DMS79 treated with DMSO at 0.1 percent for 48 hours (cell line): Measurements from ENCODE around the gene LCAT.
"Not testable (repeated sequence)": the region's sequence is repeated elsewhere in the genome, so short reads cannot be mapped to it uniquely, and the experiment has no call there.

Experiments used
- DNase-seq: peaks from one replicate; lab custom pipeline; 2025; lab: John Stamatoyannopoulos, UW

LCAT gene

GRCh38 chr16:67931712-67932461, 12.0 kb downstream of the LCAT start, which contains the start of gene CTRL:
TSS of gene CTRL (minus strand) at chr16:67931862. CDS start at chr16:67931852, 10 bp downstream.
- DNase-seq = no peak

DNA sequence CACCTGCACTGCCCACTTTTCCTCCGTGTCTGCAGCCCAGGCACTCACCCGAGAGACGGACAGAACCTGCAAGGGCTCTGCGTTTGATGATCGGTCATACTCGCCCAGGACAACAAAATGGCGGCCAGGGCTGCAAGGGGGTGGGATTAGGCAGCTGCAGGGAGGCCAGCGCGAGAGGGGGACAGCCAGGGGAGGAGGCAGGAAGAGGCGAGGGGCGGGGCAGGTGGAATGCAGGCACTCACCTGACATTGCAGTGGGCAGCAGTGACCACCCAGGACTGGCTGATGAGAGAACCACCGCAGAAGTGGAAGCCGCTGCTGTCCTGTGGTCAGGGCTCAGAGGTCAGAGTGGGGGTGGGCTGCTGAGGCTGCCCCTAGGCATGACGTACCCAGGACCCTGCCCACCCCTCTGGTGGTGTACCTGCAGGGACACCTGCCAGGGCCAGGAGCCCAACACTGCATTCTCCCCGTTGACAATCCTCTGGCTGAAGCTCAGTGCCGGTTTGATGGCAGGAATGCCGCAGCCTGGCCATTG, 13.2 kb downstream of the LCAT start:
- DNase-seq = no peak

- no peak for DNase-seq
These were observed 13.7 kb downstream of the LCAT start for GRCh38 chr16:67930191-67930590.

- DNase-seq = peak; percentile 46
These were observed 15.2 kb downstream of the LCAT start for GRCh38 chr16:67928561-67929364.

- DNase-seq = no peak
These were observed 15.8 kb downstream of the LCAT start for GRCh38 chr16:67928147-67928546.

DNA sequence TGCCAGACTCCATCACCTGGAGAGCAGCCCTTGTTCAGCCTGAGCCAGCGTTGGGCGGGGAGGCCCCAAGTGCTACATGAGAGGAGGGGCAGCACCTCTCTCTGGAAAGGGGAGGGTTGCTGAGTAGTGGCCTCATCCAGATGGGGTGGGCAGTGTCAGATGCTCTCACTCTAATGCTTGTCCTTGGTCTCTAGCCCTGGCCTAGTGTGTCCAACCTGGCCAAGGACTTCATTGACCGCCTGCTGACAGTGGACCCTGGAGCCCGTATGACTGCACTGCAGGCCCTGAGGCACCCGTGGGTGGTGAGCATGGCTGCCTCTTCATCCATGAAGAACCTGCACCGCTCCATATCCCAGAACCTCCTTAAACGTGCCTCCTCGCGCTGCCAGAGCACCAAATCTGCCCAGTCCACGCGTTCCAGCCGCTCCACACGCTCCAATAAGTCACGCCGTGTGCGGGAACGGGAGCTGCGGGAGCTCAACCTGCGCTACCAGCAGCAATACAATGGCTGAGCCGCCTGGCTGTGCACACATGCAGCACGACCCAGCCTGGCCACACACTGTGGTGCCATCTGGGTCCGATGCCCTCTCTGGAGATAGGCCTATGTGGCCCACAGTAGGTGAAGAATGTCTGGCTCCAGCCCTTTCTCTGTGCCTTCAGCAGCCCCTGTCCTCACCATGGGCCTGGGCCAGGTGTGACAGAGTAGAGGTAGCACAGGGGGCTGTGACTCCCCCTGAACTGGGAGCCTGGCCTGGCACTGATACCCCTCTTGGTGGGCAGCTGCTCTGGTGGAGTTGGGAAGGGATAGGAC, 16.6 kb downstream of the LCAT start:
- no peak for DNase-seq

- DNase-seq = peak; percentile 65
These were observed 17.7 kb downstream of the LCAT start for GRCh38 chr16:67926181-67926750.

GRCh38 chr16:67924140-67924906, 19.6 kb downstream of the LCAT start:
- DNase-seq = no peak

- DNase-seq = peak; percentile 78
These were observed 20.4 kb downstream of the LCAT start for GRCh38 chr16:67923414-67924116.

DNA sequence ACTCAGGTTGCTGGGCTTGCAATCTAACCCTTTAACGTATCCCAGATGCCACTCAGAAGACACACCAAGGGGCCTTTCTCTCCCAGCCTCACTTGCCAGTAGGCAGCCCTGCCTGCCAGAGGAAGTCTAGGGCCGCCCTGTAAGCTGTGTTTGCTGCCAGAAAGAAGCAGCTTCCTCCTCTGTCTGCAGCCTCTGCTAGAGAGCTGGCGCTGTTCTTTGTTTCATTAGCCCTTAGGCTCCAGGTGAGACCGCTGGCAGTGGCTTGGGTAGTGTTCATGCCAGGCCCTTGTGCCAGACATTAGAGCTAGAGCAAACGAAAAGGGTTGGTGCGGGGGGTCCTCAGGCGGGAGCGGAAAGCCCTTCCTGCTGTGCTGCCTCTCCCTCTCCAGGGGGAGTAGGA, 21.2 kb downstream of the LCAT start:
- peak; percentile 76 for DNase-seq

- no peak for DNase-seq
These were observed 21.7 kb downstream of the LCAT start for GRCh38 chr16:67922221-67922620.

GRCh38 chr16:67919622-67920221, 24.2 kb downstream of the LCAT start:
- DNase-seq = no peak

DNA sequence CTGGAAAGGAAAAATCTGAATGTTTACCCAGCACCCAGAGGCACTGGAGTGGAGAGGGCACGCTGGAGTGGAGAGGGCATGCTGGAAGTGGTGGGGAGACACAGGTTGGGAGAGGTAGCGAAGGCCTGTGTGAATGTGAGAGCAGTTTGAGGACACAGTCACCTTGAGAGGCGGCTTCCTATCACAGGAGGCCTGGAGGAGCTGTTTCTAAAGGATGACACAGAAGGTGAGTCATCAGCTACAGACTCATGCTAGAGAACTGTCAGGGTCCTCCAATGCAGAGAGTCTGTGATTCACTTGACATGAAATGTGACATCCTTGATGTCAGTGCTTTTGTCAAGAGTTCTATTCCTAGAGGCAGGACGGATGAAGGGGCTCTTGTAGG, 26.1 kb downstream of the LCAT start:
- DNase-seq = peak; percentile 38

DNA sequence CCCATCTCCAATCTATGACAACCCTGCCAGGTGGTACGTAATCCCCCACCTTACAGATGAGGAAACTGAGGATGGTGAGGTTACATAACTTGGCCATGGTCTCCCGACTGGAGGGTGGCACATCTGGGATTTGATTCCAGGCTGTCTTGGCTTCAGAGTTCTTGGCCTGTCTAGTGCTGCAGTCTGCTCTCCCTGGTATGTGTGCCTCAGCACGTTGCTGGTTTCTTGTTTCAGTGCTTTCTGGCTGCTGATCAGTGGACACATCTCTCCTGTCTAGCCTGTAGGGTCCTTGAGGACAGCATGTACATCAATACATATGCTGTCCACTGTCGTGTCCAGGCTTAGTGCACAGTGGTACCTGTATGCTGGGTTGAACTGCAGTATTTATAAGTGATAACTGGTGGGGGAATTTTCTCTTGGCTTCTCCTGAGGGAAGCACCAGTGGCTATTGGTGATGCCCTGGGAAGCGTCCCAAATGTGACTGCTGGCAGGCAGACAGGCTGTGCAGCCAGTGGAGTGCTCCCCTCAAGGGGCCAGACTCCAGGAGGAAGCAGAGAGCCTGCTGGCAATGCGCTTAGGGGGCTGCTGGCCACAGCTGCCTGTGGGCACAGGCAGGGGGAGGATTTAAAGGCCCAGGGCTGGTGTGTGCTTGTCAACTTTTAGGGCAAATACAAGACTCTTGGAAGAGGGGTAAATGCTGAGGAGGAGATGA, 26.6 kb downstream of the LCAT start:
- peak; percentile 46 for DNase-seq

- DNase-seq = no peak
These were observed 27.8 kb downstream of the LCAT start for GRCh38 chr16:67915831-67916723.

- not testable (repeated sequence) for DNase-seq
These were observed 28.5 kb downstream of the LCAT start for GRCh38 chr16:67915496-67915769.

DNA sequence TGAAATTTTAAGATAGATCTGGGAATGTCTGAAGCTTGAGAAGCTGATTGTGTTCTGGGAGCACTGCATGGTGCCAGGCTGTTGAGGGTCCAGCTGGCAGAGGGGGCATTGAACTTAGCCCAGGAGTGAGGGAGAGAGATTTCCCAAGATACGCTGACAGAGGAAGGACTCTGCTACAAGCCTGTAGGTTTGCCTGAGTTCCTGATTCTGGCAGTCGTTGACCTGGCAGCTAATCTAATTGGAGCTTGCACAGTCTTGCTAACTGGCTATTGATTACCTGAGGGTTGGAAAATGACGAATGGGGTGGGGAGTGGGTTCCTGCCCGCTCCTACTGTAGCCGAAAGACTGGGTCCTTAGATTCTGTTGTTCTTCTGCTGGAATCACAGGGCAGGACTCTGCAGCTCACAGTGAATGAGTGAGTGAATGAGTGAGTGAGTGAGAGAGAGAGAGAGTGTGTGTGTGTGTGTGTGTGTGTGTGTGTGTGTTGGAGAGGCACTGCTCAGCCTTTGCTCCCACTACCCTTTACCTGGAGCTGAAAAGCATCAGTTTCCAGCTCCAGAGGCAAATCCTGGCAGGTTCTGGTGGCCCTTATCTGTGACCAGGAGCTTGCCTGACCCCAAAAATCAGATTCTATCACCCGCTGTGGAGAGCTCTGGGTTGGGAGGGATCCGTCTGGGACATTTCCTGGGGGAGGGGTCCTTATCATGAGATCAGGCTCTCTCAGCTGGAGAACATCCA, 29.0 kb downstream of the LCAT start:
- DNase-seq = no peak

DNA sequence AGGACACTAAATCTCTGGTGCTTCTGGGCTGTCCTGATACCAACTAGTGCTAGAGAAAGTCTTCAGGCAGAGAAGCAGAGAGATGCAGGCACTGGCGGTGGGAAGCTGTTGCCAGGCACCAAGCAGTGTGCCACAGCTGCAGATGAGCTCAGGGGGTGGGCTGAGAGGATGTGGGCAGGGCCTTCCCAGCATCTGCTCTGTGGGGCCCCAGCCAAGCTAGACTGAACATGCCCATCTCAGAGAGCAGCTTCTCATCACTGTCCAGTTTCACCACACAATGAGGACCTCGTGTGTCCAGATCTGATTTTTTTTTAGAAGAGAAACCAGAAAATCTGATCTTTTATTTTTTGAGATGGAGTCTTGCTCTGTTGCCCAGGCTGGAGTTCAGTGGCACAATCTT, 33.8 kb downstream of the LCAT start:
- DNase-seq = no peak
